T-helper 1 cell (primary cell): ENCODE measurements around the gene ACTMAP.

ENCODE experiments used
- DNase-seq, 5 donors: peaks; one replicate each; pipeline ENCODE4 v3.0.0-alpha.2; 2012 to 2020

ACTMAP gene

GRCh38 chr19:40717880-40718773 lies 32.1 kb downstream of the ACTMAP start:
- DNase-seq: no peak

DNA sequence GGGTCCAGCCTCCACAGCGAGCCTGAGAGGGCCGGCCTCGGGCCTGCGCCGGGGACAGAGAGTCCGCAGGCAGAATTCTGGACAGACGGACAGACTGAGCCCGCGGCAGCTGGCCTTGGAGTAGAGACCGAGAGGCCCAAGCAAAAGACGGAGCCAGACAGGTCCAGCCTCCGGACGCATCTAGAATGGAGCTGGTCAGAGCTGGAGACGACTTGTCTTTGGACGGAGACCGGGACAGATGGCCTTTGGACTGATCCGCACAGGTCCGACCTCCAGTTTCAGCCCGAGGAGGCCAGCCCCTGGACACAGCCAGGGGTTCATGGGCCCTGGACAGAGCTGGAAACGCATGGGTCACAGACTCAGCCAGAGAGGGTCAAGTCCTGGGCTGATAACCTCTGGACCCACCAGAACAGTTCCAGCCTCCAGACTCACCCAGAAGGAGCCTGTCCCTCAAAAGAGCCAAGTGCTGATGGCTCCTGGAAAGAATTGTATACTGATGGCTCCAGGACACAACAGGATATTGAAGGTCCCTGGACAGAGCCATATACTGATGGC lies 32.9 kb downstream of the ACTMAP start:
- DNase-seq: no peak

DNA sequence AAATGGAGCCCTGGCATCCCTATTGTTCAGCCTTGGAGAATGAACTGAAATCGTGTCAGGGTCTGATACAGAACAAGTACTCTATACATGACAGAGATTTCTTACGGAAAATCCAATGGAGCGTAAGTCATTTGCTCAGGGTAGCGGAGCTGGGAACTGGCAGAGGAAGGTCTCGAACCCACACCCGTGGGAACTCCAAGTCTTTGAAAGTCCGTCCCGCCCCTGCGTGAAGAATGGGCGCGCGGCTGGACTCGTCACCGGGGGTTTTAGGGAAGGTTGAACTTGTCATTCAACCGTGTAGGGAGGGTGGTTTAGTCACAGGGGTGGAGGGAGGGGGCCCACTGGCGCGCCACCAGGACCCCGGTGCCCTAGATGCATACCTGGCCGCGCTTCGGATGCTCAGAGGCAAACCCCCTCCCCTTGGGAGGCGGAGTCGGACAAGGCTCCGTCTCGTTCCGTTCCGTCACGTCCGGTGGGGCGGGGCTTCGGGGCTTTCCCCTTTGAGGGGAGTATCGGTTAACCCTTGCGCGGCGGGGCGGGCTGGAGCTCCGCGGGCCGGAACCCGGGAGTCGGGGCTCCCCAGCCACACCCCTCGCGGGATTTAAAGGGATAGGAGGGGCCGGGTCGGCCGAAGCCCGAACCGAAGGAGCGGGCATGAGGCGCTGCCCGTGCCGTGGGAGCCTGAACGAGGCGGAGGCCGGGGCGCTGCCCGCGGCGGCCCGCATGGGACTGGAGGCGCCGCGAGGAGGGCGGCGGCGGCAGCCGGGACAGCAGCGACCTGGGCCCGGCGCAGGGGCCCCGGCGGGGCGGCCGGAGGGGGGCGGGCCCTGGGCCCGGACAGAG lies 33.6 kb downstream of the ACTMAP start, which contains the start of the genes COQ8B and ITPKC:
Gene COQ8B (minus strand): TSS at position 405 of the 843 bp plus-strand sequence. CDS start 2,254 bp downstream, outside the sequence.
Gene ITPKC (plus strand): TSS at position 631 of the 843 bp plus-strand sequence. CDS start 24 bp downstream, at position 655.
- DNase-seq: peak; percentile 97 to 100 (median 99)

GRCh38 chr19:40716031-40716481 lies 34.2 kb downstream of the ACTMAP start:
- peak in 4 of 5 donors; percentile 19 to 45 (median 41) for DNase-seq

DNA sequence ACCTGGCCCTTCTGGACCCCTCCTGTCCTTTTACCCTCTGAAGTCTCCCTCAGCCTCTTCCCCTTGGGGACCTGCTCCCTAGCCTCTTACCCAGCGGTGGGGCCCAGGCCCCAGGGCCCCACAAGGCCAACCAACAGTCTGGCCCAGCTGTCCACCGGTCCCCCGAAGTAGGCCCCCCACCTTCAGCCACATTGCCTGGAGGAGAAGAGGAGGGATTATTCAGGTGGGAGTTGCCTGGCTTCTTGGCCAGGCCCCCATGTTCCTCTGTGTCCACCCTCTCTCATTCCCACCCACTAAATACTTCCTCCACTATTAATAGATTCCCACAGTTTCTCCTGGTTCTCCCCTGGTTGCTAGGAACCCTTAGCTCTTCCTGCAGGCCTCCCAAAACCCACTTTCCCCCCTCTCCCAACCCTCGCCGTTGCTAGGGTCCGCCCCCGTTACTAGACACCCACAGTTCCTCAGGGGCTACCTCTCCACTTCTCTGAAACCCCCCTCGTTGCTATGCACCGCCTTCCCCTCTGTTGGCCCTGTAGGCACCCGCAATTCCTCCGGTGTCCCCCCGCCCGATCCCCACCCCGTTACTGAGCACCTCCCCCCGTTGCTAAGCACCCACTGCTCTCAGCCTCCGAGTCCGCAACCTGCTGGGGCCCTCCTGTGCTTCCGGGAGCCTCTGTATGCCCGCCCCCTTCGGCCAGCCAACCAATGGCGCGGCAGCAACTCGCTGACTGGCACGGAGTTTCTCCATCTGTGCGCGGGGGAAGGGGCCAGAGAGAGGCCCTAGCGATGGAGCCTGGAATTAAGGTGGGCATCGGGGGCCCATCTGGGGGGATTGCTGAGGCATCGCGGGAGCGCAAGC lies 35.6 kb downstream of the ACTMAP start:
- peak; percentile 87 to 91 (median 90) for DNase-seq

DNA sequence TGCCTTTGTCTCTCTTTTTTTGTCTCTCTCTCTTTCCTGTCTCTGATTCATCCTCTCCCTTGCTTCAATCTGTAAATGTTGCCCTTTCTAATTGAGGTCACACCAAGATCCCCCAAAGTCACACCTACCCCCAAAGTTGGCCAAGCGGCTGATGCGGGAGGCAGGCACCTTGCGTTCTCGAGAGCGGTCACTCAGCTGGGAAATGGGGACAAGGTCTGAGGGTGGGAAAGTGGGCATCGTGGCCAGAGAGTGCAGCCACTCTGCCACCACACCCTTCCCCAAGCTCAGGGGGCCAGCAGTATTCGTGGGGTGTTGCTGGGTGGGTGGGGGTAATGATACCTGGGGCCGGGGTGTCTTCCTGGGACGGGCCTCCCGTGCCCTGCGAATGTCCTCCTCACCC lies 36.3 kb downstream of the ACTMAP start:
- no peak for DNase-seq

- no peak for DNase-seq
Observed at GRCh38 chr19:40709817-40710216, 40.5 kb downstream of the ACTMAP start.

DNA sequence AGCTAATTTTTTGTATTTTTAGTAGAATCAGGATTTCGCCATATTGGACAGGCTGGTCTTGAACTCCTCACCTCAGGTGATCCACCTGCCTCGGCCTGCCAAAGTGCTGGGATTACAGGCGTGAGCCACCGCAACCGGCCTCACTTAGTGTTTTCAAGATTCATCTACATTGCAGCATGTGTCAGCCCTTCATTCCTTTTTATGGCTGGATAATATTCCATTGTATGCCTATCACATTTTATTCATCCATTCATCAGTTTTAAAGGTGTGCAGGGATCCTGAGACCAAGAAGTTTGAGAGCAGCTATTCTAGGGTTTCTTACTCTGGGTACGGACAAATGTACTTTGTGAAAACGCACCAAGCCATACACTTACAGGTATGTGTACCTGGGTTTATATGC lies 42.7 kb downstream of the ACTMAP start:
- DNase-seq: no peak

DNA sequence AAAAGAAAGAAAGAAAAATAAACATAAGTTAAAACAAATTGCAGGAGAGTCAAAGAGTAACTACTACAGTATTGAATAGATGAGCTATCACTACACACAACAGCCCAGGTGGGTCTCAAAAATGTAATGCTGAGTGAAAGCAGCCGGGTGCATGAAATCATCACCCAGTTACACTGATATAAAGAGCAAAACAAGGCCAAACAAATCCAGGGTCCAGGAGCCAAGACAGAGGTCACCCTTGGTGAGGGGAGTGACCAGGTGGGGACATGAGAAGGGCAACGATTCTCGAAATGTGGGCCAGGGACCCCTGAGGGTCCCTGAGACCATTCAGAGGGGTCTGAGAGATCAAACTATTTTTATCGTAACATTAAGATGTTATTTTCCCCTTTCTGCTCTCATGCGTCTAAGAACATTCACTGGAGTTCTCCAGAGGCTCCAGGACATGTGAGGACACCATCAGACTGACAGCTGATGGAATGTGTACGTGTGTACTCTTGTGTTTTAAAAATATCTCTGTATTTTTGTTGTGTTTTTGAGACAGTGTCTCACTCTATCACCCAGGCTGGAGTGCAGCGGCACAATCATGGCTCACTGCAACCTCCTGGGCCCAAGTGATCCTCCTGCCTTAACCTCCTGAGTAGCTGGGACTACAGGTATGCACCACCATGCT lies 44.2 kb downstream of the ACTMAP start:
- DNase-seq: no peak

DNA sequence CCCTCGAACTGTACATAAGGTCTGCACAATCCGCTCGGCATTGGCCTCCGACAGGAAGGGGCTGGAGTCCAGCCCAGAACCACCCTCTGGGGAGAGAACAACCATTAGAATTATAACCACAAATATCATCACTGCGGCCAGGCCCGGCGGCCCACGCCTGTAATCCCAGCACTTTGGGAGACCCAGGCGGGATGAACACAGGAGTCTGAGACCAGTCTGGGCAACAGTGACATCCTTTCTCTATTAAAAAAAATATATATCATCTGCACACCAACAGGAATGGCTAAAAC lies 45.0 kb downstream of the ACTMAP start:
- no peak for DNase-seq

DNA sequence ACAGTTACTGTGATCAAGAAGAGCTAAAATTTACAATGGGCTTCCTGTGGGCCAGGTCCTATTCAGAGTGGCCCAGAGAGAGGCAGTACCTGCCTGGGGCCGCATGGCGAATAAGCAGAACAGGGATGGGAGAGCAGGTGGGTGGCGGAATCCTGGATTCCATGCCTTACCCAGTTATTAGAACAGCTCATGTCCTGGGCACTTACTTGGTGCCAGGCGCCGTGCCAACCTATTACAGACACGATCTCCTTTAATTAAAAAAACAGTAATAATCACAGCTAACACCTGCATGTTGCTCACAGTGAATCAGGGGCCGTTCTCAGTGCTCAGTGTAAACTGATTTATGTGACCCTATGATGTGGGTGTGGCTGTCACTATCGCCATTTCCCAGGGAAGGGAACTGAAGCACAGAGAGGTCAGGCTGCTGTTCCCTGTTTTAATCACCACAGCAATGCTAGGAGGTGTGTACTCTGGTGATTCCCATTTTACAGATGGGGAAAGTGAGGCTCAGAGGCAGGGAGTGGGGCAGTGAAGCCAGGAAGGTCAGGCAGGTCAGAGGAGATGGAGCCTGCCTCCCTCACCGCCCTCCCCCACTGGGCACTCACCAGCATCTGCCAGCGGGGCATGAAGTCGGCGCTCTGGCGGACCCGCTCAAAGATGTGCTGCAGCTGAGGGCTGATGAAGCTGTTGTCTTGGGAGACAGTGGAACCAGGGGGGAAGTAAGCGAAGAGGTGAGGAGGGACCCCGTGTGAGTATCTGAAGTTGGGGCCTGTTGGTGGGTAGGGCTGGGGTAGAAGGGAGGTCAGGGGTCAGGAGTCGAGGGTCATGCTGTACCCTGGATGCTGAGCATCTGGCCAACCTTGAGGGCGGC lies 45.6 kb downstream of the ACTMAP start:
- DNase-seq: no peak

- no peak for DNase-seq
Observed at GRCh38 chr19:40703029-40703755, 47.1 kb downstream of the ACTMAP start.

DNA sequence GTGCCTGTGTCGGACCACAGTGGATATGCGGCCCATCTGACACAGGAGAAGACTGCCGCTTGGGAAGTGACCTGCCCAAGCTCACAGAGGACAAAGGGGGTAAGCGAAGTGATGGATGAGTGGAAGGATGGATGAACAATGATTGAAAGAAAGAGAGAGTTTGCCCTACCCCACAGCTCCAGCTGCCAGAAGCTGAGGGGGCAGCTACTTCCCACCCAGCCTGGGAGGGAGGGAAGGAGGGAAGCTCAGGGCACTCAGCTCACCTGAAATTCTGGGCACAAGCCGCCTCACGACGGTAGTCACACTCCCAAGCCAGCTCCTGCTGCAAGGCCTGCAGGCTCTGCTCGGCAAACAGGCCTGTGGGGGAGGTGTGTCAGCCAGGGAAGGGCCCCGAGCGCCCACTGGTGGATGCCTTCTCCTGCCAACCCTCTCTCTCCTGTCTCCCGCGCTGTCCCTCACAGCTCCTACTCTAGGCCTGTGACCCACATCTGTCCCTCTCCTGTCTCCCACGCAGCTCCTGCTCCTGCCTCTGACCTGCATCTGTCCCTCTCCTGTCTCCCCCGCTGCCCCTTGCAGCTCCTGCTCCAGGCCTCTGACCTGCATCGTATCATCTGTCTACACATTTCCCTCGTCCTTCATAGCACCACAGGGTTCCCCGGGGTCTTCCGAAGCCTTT lies 47.8 kb downstream of the ACTMAP start:
- DNase-seq: no peak

DNA sequence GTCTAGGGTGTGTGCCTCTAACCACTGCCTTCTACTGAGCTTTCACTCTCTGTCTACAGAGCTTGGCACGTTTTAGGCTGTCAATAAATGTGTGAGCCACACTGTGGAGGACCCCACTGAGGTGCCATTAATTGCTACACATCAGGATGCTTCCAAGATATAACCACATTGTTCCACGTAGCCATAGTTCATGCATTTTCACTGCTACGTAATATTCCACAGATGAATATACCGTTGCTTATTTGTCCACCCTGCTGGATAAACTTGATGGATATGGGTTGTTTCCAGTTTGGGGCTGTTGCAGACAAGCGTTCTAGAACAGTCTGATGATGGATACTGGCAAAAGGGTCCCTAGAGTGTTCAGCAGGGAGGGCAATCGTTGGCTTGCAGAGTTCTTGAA lies 48.5 kb downstream of the ACTMAP start:
- no peak for DNase-seq

GRCh38 chr19:40700083-40700482 lies 50.2 kb downstream of the ACTMAP start:
- DNase-seq: no peak

- DNase-seq: no peak
Observed at GRCh38 chr19:40697007-40697406, 53.3 kb downstream of the ACTMAP start.

DNA sequence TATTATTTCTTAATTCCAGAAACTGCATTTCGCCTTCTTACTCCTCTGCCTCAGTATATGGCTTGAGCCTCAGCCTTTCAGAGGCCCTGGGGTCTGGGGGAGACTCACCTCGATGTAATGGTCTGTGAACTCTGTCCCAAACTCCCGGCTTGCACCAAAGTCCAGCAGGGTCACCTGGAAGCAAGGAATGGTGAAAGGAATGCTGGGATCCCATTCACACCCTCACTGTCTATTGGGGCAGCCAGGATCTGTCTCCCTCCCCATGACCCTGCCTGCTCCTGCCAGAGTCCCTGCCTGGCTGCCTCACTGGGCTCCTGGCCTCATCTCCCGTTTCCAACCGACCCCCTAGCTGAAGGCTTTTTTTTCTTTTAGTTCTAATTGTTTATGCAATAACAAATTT lies 54.4 kb downstream of the ACTMAP start:
- no peak for DNase-seq

DNA sequence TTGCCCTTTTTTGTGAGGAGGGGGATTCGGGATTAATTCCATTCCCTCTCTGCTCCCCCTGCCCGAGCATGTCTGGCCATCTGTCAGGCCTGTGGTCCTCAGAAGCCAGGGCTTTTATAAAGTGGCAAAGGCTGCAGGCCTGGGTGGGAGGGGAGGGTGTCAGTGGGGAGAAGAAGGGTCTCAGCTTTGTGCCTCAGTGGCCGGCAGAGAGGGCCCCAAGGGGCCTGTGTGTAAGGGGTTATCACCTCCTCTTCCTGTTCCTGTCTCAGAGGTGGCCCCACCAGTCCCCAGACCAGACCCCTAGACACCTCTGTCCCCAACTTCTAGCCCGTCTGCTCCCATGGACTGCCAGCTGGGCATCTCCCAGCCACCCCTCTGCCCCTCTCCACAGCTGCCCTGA lies 56.4 kb downstream of the ACTMAP start:
- no peak for DNase-seq

DNA sequence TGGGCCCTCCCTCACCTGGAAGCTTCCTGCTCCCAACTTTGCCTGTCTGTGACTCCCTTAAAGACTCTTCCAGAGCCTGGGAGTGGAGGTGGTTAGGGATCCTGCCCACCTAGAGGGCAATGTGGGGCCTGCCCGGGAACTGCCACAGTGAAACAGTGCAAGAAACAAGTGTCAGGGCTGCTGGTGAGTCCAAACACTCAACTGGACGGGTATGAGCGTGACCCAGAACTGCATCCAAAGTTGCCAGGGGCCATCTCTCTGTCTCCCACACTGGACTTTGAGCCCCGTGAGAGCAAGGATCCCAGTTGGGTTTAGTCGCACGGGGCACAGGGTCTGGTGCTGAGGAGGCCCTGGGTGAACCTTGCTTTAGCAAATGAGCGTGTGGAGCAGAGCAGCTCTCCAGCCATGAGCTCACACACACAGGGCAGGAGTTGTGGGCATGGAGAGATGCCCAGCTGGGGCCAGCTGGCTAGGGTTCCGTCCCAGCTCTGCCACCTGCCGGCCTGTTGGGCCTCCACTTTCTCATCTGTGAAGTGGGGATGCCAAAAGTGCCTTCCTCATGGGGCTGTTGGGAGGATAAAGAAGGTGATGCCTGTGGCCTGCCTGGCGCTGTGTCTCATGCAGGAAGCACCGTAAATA lies 57.0 kb downstream of the ACTMAP start:
- DNase-seq: no peak
